Panc1 (cell line): ENCODE results near the gene MID2.

ENCODE experiments used
- POLR2AphosphoS5 ChIP-seq: IDR thresholded peaks from 2 replicates; pipeline ENCODE4 v1.6.1; 2012; ENCODE audit warnings: mild to moderate bottlenecking, low read depth, low read length, moderate library complexity
- SIN3A ChIP-seq: IDR thresholded peaks from 2 replicates; pipeline ENCODE4 v1.6.1; 2012; ENCODE audit warnings: low read depth, mild to moderate bottlenecking, low read length, moderate library complexity, borderline replicate concordance; ENCODE audit not compliant: insufficient read depth
- TCF7L2 ChIP-seq: IDR thresholded peaks from 2 replicates; pipeline ENCODE4 v1.6.1; 2011; ENCODE audit warnings: mild to moderate bottlenecking, low read depth, low read length, inconsistent platforms
- TF ChIP-seq, protein P1 (sequence below), 2 experiments: IDR thresholded peaks; 2 replicates each; pipeline ENCODE4 v1.6.1; 2011 to 2012; ENCODE audit warnings: low read depth in 2 of 2, control low read depth in 1 of 2, low read length in 1 of 2, mild to moderate bottlenecking in 1 of 2, moderate library complexity in 1 of 2; ENCODE audit not compliant: insufficient read depth in 1 of 2
- TF ChIP-seq, protein P2 (sequence below): fragments of 450-650 bp; IDR thresholded peaks from 2 replicates; pipeline ENCODE4 v1.5.1; 2017; ENCODE audit warnings: mild to moderate bottlenecking

DNA sequence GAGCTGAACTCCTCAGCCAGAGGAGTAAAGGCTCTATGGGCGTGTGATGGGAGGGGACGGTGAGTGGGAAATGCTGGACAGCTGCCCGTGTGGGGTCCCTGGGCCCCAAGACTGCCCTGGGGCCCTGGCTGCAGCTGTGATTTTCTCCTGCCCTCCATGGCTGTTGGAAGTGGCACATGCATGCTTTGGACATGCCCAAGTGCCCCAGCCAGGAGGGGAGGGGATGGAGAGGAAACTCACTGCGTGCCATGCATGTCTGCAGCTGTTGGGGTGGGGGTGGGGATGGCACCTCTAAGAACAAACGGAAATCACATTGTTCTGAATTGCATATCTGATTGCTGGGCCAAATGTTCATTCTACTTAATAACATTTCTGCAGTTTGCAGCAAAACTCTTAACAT lies 52.4 kb downstream of the MID2 start:
- TF ChIP-seq, protein P1, sequence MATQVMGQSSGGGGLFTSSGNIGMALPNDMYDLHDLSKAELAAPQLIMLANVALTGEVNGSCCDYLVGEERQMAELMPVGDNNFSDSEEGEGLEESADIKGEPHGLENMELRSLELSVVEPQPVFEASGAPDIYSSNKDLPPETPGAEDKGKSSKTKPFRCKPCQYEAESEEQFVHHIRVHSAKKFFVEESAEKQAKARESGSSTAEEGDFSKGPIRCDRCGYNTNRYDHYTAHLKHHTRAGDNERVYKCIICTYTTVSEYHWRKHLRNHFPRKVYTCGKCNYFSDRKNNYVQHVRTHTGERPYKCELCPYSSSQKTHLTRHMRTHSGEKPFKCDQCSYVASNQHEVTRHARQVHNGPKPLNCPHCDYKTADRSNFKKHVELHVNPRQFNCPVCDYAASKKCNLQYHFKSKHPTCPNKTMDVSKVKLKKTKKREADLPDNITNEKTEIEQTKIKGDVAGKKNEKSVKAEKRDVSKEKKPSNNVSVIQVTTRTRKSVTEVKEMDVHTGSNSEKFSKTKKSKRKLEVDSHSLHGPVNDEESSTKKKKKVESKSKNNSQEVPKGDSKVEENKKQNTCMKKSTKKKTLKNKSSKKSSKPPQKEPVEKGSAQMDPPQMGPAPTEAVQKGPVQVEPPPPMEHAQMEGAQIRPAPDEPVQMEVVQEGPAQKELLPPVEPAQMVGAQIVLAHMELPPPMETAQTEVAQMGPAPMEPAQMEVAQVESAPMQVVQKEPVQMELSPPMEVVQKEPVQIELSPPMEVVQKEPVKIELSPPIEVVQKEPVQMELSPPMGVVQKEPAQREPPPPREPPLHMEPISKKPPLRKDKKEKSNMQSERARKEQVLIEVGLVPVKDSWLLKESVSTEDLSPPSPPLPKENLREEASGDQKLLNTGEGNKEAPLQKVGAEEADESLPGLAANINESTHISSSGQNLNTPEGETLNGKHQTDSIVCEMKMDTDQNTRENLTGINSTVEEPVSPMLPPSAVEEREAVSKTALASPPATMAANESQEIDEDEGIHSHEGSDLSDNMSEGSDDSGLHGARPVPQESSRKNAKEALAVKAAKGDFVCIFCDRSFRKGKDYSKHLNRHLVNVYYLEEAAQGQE (IDR thresholded peaks at IDR 0.05; ENCODE audit: insufficient read depth in 1 of 2, low read depth in 2 of 2, low read length in 1 of 2) = no peak
- TF ChIP-seq, protein P2, sequence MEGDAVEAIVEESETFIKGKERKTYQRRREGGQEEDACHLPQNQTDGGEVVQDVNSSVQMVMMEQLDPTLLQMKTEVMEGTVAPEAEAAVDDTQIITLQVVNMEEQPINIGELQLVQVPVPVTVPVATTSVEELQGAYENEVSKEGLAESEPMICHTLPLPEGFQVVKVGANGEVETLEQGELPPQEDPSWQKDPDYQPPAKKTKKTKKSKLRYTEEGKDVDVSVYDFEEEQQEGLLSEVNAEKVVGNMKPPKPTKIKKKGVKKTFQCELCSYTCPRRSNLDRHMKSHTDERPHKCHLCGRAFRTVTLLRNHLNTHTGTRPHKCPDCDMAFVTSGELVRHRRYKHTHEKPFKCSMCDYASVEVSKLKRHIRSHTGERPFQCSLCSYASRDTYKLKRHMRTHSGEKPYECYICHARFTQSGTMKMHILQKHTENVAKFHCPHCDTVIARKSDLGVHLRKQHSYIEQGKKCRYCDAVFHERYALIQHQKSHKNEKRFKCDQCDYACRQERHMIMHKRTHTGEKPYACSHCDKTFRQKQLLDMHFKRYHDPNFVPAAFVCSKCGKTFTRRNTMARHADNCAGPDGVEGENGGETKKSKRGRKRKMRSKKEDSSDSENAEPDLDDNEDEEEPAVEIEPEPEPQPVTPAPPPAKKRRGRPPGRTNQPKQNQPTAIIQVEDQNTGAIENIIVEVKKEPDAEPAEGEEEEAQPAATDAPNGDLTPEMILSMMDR = no peak
- TF ChIP-seq TCF7L2 (no peak), POLR2AphosphoS5 (no peak), SIN3A (no peak)
